Measurements from ENCODE around the gene CCDC60.

The CCDC60 gene

GRCh38 chr12:119565404-119565803 lies 230.9 kb downstream of the CCDC60 start:
- H3K4me3 ChIP-seq (ENCODE audit: control insufficient read depth, low read depth, low read length): no peak overlapping the region
- no peak for DNase-seq (ENCODE audit: low read depth)
- TF ChIP-seq, protein P1, sequence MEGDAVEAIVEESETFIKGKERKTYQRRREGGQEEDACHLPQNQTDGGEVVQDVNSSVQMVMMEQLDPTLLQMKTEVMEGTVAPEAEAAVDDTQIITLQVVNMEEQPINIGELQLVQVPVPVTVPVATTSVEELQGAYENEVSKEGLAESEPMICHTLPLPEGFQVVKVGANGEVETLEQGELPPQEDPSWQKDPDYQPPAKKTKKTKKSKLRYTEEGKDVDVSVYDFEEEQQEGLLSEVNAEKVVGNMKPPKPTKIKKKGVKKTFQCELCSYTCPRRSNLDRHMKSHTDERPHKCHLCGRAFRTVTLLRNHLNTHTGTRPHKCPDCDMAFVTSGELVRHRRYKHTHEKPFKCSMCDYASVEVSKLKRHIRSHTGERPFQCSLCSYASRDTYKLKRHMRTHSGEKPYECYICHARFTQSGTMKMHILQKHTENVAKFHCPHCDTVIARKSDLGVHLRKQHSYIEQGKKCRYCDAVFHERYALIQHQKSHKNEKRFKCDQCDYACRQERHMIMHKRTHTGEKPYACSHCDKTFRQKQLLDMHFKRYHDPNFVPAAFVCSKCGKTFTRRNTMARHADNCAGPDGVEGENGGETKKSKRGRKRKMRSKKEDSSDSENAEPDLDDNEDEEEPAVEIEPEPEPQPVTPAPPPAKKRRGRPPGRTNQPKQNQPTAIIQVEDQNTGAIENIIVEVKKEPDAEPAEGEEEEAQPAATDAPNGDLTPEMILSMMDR (IDR thresholded peaks at IDR 0.05; ENCODE audit: control insufficient read depth, insufficient read depth, low read depth, low read length, missing control alignments): no peak

GRCh38 chr12:119570771-119571170 lies 236.2 kb downstream of the CCDC60 start:
- DNase-seq (ENCODE audit: low read depth): no peak
- H3K4me3 ChIP-seq (ENCODE audit: control insufficient read depth, low read depth, low read length): no peak overlapping the region
- TF ChIP-seq, protein P1 (IDR thresholded peaks at IDR 0.05; ENCODE audit: control insufficient read depth, insufficient read depth, low read depth, low read length, missing control alignments): no peak

- TF ChIP-seq, protein P1 (IDR thresholded peaks at IDR 0.05; ENCODE audit: control insufficient read depth, insufficient read depth, low read depth, low read length, missing control alignments): no peak
Measured at GRCh38 chr12:119573086-119573485, 238.6 kb downstream of the CCDC60 start.

GRCh38 chr12:119574255-119574654 lies 239.7 kb downstream of the CCDC60 start:
- H3K4me3 ChIP-seq (ENCODE audit: control insufficient read depth, low read depth, low read length): no peak overlapping the region
- TF ChIP-seq, protein P1 (IDR thresholded peaks at IDR 0.05; ENCODE audit: control insufficient read depth, insufficient read depth, low read depth, low read length, missing control alignments): no peak
- no peak for DNase-seq (ENCODE audit: low read depth)

More at GRCh38 chr12:119573086-119573485, 238.6 kb downstream of the CCDC60 start:
- DNase-seq (ENCODE audit: low read depth): no peak
- no peak overlapping the region for H3K4me3 ChIP-seq (ENCODE audit: control insufficient read depth, low read depth, low read length)

DNA sequence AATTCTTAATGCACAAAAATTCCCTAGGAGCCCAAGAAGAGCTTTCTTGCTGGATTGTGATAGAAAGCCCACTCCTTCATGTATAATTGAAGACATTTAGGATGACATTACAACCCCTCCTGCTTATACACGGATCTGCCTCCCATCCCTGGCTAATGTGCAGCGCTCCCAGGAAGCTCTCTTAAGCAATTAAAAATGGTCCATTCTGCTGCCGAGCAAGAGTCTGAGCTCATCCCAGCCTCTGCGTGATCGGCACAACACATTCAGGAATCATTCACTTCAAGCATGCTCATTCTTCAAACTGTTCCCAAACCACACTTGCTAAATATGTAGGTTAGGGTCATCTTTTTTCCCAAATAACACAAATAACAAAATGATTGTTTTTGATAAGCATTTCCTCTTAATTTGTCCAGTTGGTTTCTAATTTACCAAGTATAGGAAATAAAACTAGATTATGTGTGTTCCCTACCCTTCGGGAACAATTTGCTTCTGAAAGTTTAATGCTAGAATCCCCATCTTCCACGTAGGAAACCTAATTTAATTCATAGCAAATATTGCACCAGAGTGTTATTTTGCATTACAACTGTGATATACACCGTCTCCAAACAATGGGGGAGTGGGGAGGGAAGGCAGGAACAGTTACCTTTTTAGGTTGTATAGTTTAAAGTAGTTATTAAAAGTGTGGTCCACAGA lies 241.7 kb downstream of the CCDC60 start:
- H3K4me3 ChIP-seq (ENCODE audit: control insufficient read depth, low read depth, low read length): no peak overlapping the region
- DNase-seq (ENCODE audit: low read depth): no peak
- TF ChIP-seq, protein P1 (IDR thresholded peaks at IDR 0.05; ENCODE audit: control insufficient read depth, insufficient read depth, low read depth, low read length, missing control alignments): no peak

DNA sequence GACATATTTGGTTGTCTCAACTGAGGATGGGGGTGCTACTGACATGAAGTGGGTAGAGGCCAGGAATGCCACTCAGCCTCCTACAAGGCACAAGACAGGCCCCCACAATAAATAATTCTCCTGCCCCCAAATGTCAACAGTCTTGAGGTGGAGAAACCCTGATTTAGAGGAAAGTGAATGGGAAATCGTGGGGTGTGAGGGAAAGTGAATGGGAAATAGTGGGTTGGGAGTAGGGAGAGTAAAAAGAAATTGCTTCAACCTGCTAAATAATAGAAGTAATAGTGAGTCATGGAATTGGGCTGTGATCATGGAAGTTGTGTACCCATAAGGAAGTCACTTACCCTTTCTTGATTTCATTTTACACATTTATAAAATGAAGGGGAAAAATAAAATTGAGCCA lies 242.4 kb downstream of the CCDC60 start:
- DNase-seq (ENCODE audit: low read depth): no peak
- TF ChIP-seq, protein P1 (IDR thresholded peaks at IDR 0.05; ENCODE audit: control insufficient read depth, insufficient read depth, low read depth, low read length, missing control alignments): no peak

More for the DNA sequence above, 242.4 kb downstream of the CCDC60 start:
- H3K4me3 ChIP-seq (ENCODE audit: control insufficient read depth, low read depth, low read length): no peak overlapping the region
